CD4-positive, CD25-positive, alpha-beta regulatory T cell (primary cell): ENCODE measurements around the gene EML5. TPM values are rescaled to one million over a fixed set of nuclear protein-coding genes. Genes with fewer than 3 reads are reported as not detected.

Experiments used
- ATAC-seq, 2 donors: fragments of 150-1000 bp; cut with Tn5 transposase; one replicate each; pipeline ENCODE4 v1.10.0; 2021; ENCODE audit warnings: low read depth in 2 of 2, moderate number of reproducible peaks in 2 of 2, moderate library complexity in 1 of 2
- DNase-seq, 3 donors: peaks; one replicate each; pipeline versions ENCODE4 v3.0.0 to v3.0.0-alpha.2; 2012 to 2022; ENCODE audit warnings: mixed read lengths in 1 of 3
- H3K27ac ChIP-seq: one replicate; pipeline ENCODE4 v1.7.0; 2013; ENCODE audit warnings: mild to moderate bottlenecking, low read length; ENCODE audit not compliant: insufficient read depth, poor library complexity, severe bottlenecking
- H3K27me3 ChIP-seq: one replicate; pipeline ENCODE4 v1.7.0; 2013; ENCODE audit warnings: low read length; ENCODE audit not compliant: control insufficient read depth, insufficient read depth
- H3K36me3 ChIP-seq: one replicate; pipeline ENCODE4 v1.7.0; 2013; ENCODE audit warnings: mild to moderate bottlenecking, low read length, moderate library complexity; ENCODE audit not compliant: control insufficient read depth, insufficient read depth
- H3K4me1 ChIP-seq: 2 replicates; pipeline ENCODE4 v1.7.0; 2013; ENCODE audit warnings: mild to moderate bottlenecking, low read length; ENCODE audit not compliant: insufficient read depth, control insufficient read depth, poor library complexity, severe bottlenecking
- H3K4me3 ChIP-seq: one replicate; pipeline ENCODE4 v1.7.0; 2013; ENCODE audit warnings: low read depth, mild to moderate bottlenecking, low read length, moderate library complexity
- H3K9me3 ChIP-seq, 2 experiments: 1 replicate in 1 of 2; 2 replicates in 1 of 2; pipeline ENCODE4 v1.7.0; 2013; ENCODE audit warnings: low read length in 2 of 2, mild to moderate bottlenecking in 1 of 2, moderate library complexity in 1 of 2; ENCODE audit not compliant: control insufficient read depth in 2 of 2
- H3K27ac Mint-ChIP-seq, 3 donors: one replicate each; pipeline ENCODE4 v1.8.0; 2020 to 2022; ENCODE audit warnings: mild to moderate bottlenecking in 3 of 3, mixed read lengths in 3 of 3, moderate library complexity in 2 of 3
- H3K27me3 Mint-ChIP-seq: one replicate; pipeline ENCODE4 v1.8.0; 2022; ENCODE audit warnings: mild to moderate bottlenecking, mixed read lengths
- H3K36me3 Mint-ChIP-seq: one replicate; pipeline ENCODE4 v1.8.0; 2020; ENCODE audit warnings: mixed read lengths
- H3K4me1 Mint-ChIP-seq, 4 donors: one replicate each; pipeline ENCODE4 v1.8.0; 2020 to 2022; ENCODE audit warnings: mixed read lengths in 4 of 4, mild to moderate bottlenecking in 1 of 4
- H3K4me3 Mint-ChIP-seq, 4 donors: one replicate each; pipeline ENCODE4 v1.8.0; 2020 to 2022; ENCODE audit warnings: mild to moderate bottlenecking in 4 of 4, mixed read lengths in 4 of 4, moderate library complexity in 3 of 4
- H3K9me3 Mint-ChIP-seq, 7 donors: one replicate each; pipeline ENCODE4 v1.8.0; 2020 to 2022; ENCODE audit warnings: mixed read lengths in 7 of 7, mild to moderate bottlenecking in 3 of 7, moderate library complexity in 2 of 7
- polyA plus RNA-seq, 4 donors: library from polyadenylated mRNA; unstranded; fragments of 300-500 nt; fragmentation: Illumina TruSeq; gene quantifications; one replicate each; pipeline ENCODE4 v1.2.3, GENCODE V29; 2021
- total RNA-seq: library from RNA; stranded (reverse); gene quantifications from one replicate; pipeline ENCODE4 v1.2.3, GENCODE V29; 2022

Gene EML5
- total and polyA plus RNA-seq, 5 donors from 2014 or later = 0.11 to 0.69 (median 0.24) TPM; not detected in 1

DNA sequence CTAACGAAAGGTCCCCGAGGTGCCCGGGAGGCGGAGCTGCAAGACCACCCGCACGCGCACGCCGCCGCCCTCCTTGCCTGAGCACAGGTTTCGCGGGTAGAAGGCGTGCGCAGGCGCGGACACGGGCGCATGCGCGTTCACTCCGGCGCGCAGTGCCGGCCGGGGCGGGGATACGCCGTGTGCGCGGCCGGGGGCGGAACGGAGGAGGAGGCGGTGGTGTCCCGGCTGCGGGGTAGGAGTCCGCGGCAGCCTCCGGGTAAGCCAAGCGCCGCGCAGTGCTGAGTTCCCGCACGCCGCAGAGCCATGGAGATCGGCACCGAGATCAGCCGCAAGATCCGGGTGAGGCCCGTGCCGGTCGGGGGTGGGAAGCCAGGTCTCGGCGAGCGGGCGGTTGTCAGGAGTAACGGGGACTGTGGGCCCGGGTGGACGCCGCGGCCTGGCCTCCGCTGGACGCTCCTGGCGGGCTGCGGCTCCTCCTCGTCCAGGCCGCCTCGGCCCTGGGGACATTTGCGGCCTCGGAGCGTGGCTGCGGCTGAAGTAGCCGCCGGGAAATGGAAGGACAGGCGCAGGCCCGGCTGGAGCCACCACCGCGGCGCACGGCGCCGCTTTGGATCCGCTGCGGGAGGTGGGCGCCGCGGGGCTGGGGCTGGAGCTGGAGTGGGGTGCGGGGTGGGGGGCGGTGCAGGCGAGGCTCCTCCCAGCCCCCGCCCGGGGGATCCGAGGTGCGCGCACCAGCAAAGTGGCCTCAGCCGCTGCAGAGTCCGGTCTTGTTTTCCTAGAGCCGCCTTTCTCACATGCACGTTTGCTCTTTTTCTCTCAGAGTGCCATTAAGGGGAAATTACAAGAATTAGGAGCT is 229.7 kb downstream of the EML5 start, which contains the start of gene ZC3H14:
Gene ZC3H14 (plus strand): TSS at position 207 of the 856 bp plus-strand sequence. CDS start 97 bp downstream, at position 304.
- peaks cover 6% of the 10 kb centered on the region for H3K36me3 ChIP-seq
- peaks cover 13% of the 10 kb centered on the region for H3K27me3 ChIP-seq
- H3K27ac ChIP-seq = peak within 1 kb of the TSS; percentile 45
- ATAC-seq (peak; percentile 94 to 96), DNase-seq (peak; percentile 81 to 90 (median 87))
- H3K27me3 Mint-ChIP-seq = peaks cover 31% of the 10 kb centered on the region
- H3K9me3 Mint-ChIP-seq = no peaks in the 10 kb centered on the region
- no peaks in the 10 kb centered on the region for H3K9me3 ChIP-seq
- peak within 1 kb of the TSS; percentile 92 to 96 (median 94) for H3K4me3 Mint-ChIP-seq
- peak within 1 kb of the TSS; percentile 94 for H3K4me3 ChIP-seq
- H3K27ac Mint-ChIP-seq = peak within 1 kb of the TSS; percentile 81 to 93 (median 92)
- peaks cover 8% of the 10 kb centered on the region for H3K36me3 Mint-ChIP-seq
- H3K4me1 Mint-ChIP-seq = peaks cover 20 to 42% (median 25%) of the 10 kb centered on the region in 4 donors
- H3K4me1 ChIP-seq = peaks cover 19% of the 10 kb centered on the region

DNA sequence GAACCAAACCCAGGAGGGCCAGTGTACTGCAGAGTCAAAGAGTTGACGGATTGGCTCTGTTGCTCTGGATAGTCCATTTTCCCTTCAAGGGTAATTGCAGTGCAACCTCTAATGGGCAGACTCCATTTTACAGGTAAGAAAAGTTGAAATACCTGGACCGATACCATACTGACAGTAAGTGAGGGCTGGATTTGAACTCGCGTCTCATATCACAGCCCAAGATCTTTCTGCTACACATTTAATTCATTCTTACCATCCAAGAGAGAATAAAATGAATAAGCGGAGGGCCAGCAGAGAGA is 230.3 kb downstream of the EML5 start:
- Mint-ChIP-seq H3K9me3 (no peaks in the 10 kb centered on the region), H3K36me3 (peaks cover 4% of the 10 kb centered on the region), H3K27me3 (peaks cover 35% of the 10 kb centered on the region), H3K27ac (peak overlapping the region in 2 of 3 donors; percentile 81 to 93), H3K4me3 (peak overlapping the region; percentile 92 to 96 (median 94)), H3K4me1 (peaks cover 23 to 47% (median 28%) of the 10 kb centered on the region in 4 donors)
- peaks cover under 1% of the 10 kb centered on the region for H3K36me3 ChIP-seq
- H3K4me1 ChIP-seq = peaks cover 25% of the 10 kb centered on the region
- no peak for ATAC-seq
- H3K9me3 ChIP-seq = no peaks in the 10 kb centered on the region
- peak overlapping the region; percentile 45 for H3K27ac ChIP-seq
- H3K27me3 ChIP-seq = peaks cover 13% of the 10 kb centered on the region
- no peak for DNase-seq
- peak overlapping the region; percentile 81 for H3K4me3 ChIP-seq

Other genes starting within 250 kb of the EML5 start
- not detected for gene PTPN21, start 237.9 kb downstream of the EML5 start, total RNA-seq
- not detected for gene PTPN21, start 237.9 kb downstream of the EML5 start, polyA plus RNA-seq
- 39.8 TPM for gene ZC3H14, start 229.9 kb downstream of the EML5 start, total RNA-seq
- gene ZC3H14, start 229.9 kb downstream of the EML5 start, polyA plus RNA-seq = 10 to 100 TPM; 41.6 to 50.8 (median 45.6) TPM
- 2.0 TPM for gene TTC8, start 31.7 kb upstream of the EML5 start, total RNA-seq
- gene TTC8, start 31.7 kb upstream of the EML5 start, polyA plus RNA-seq = under 1 TPM in 3 of 4 donors, not detected in 1; 0.63 to 0.92 (median 0.65) TPM